COLO668 (cell line): ENCODE results near the gene SLC22A12.

Experiments used
- DNase-seq: peaks from one replicate; lab custom pipeline; 2025; ENCODE audit not compliant: unreplicated experiment; lab: John Stamatoyannopoulos, UW

SLC22A12 gene

DNA sequence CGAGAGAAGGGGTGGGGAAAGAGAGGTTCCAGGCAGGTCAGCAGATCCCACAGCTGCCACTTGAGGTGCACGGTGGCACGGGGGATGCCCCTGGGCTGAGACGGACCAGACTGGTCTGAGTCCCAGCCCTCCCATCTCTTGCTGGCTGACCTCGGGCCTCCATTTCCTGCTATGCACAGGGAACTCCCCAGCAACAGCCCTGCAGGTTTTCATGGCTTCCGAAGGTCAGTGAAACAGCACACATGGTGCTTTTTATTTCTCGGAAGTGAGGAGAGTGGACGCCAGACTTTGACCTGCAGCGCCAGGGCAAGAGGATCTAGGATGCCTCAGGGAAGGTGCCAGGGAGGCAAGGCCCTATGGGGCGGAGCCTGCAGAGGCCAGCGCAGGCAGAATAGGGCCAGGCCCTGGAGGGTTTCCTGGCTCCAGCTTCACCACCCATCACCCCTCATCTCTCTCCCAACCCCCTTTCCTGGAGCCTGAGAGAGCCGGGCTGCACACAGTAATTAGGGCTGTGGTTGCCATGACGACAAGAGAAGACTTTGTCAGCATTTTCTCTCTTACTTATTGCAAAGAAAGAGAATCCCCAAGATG lies 29.5 kb downstream of the SLC22A12 start:
- DNase-seq, result no peak

DNA sequence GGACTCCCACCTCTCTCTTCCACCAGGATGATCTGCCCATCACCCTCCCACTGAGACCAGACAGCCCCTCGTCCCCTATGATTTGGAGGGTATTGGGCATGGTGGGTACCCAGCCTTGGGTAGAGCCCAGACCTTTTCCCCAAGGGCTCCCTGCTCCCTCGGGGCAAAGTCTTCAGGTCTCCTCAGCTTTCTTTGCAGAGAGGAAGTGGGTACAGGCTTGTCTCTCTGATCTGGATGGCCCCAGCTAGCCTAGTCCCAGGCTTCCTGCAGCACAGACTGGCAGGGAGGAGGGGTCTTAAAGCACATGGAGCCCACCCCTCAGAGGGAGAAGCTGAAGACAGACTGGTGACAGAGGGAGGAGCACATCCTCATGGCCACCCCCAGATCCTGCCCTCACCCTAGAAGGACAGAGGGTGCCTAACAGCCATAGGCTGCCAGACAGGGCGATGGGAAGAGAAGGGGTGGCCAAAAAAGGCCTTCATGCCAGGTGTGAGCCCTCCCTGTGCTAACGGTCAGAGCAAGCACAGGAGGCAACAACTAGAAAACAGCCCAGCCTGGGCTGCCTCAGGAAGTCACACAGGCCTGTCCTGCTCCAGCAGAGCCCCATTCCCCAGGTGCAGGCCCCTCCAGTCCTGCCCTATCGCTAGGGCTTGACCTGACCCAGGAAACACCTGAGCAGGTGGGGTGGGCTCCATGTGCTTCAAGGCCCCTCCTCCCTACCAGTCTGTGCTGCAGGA lies 30.4 kb downstream of the SLC22A12 start:
- DNase-seq, result no peak

DNA sequence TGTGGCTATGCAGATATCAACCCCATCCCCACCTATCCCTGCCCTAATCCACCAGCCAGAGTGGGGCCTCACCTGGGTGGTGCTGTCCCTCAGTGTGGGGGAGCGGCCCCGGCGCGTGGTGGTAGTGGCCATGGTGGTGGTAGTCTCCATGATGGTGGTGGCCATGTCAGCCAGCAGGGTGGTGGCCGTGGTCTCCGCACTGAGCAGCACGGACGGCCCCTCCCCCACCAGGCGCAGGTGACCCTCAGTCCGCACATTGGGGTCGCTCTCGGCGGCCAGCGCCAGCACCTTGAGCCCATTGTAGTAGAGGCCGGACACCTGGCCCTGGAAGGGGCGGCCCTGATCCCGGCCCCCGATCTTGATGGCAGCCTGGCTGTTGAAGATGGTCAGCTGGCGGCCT lies 31.7 kb downstream of the SLC22A12 start:
- DNase-seq, result no peak

DNA sequence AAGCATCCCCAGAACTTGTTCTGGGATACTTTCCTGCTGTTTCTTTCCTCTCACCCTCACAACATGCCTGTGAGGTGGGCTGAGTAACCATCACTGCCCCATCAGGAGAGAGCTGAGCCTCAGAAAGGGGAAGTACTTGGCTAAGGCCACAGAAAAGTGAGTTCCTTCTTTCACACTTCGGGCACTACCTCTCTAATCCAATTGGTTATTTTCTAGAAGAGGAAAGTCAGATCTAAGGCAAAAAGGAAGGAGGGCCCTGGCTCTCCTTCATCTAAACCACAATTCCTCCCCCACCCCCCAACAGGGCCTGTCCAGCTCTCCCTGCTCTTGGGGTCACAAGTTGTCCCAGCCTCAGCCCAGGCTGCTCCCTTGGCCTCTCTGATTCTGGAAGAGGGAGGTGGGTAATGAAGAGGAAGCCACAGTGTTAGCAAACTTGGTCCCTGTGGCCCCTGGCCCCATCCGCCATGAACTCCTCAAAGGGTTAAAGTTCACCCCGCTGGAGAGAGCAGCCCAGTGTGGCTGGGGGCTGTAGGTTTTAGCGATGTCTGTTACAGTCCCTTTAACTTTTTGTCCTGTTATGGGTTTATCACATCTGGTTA lies 34.0 kb downstream of the SLC22A12 start:
- DNase-seq, result no peak

DNA sequence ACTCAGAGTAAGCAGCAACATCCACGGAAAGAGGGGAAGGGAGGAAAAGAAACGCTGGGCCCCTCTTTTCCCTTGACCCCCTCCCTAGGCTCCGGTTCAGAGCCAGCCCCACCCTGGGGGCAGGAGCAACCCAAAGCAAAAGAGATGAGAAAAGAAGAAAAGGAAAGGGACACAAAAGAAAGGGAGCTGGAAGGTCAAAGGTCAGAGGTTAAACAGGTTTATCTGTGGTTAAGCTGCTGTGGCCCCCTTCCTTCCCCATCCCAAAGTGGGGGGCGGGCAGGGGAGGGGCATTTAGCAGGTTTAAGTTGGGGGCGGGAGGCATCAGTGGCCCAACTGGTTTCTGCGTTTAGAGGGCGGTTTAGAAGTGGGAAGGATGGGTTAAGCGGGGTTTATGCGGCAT lies 35.6 kb downstream of the SLC22A12 start:
- DNase-seq, result no peak

DNA sequence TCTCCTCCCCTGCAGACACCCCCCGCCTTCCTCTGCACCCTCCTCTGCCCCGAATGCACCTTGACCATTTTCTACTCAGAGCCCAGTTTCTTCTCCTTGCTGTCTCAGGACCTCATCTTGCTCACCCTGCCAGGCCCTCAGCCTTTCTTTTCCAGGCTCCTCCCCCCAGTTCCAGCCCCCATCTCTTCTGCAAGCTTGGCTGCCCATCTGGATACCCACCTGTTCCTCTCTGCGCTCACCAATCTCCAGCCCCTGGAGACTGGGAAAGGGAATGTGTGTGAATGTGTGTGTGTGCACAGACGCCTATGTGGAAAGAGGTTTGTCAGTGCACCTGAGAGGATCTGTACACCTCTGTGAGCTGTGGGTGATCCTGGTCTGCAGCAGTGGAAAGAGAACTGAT lies 36.4 kb downstream of the SLC22A12 start:
- DNase-seq, result no peak

DNA sequence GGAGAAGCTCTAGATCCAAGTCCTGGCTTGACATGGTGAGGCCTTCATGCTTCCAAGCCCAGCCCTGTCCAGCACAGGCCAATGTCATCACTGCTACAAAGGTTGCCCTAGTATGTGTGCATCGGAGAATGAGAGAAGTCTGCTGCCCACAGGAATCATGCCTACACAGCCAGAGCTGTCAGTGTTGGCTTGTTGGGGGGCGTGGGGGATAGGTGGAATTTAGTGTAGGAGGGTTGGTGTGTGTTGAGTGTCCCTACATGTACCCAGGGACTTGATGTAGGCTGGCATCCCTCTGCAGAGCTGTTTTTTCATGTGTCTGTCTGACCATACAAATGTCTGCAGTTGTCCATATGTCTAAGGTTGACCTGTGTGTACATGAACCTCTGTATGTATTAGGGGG lies 37.6 kb downstream of the SLC22A12 start:
- DNase-seq, result no peak

DNA sequence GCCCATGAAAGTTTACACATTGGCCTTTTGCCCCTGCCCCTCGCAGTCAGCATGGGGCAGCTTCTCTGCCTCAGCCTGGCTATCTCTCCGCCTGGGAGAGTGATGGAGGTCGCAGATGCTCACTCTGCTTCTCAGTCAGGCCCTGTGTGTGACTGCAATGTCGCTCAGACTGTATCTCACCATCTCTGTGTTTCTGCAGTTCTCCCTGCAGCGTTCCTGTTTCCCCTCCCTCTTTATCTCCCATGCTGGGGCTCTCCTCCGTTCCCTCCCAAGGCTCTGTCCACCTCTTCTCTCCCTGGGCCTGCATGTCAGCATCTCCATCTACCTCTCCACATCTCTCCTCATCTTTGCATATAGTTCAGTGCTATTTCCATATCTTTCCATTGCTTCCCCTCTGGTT lies 38.1 kb downstream of the SLC22A12 start:
- DNase-seq, result no peak

DNA sequence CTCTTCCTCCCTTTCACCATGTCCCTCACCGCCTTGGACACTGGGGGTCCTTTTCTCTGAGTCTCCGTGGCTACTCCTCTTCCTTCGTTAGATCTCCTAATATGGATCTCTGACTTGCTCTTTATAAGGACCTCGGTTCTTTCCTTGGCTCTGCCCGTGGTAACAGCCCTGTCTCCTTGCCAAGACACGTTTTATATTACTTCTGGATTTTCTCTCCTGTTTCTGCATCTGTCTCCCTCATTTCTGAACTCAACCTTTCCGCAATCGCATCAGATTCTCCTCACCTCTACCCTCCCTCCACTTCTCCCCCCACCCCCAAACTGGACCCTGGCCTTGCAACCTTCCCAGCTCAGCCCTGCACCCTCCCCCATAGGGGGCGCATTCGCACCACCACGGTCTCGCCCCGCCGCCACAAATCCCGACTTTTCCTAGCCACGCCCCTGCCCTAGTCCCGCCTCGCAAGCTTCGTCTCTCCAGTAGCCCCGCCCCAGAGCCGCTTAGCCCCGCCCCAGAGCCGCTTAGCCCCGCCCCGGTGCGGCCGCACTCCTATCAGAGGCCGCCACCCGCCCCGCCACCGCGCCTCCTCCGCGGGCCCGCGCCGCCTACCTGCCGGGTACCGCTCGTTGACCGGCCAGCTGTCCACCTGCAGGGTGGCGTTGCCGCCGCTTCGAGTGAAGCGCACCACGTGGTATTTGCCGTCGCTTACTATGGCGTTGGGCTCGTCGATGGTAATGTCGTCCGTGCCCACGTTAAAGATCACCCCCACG lies 39.0 kb downstream of the SLC22A12 start:
- no peak for DNase-seq

DNA sequence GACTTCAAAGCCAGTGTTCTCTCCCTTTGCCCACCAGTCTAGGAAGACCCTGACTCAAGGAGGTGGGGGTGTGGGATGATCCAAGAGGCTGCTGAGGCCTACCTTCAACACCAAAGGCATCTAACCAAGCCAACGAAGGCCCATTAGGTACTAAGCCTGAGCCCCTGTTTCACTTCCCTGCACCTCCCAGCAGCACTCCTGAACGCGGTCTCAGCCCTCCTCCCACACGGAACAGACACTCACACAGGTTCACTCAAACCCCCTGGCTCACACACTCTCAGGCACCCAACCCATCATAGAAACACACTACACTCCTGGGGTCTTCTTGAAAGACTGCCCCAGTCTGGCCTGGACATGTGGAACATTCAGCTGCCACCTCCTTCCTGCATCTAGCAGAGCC lies 40.7 kb downstream of the SLC22A12 start:
- no peak for DNase-seq

DNA sequence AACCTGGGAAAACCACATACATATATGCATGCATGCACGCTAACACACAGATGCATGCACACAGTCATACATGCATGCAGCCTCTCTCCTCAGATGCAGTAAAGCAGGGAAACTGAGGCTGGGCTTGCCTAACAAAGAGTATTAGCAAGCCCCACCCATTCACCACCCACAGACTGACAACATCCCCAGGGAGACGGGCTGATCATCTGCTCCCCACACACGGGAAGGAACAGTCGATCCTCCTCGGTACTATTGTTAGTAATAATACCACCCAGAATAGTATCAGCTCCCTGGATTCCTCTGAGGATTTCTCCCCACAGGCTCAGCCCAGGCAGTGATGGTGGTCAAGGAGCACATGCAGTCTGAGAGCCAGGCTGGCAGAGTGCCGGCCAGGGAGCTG lies 41.2 kb downstream of the SLC22A12 start:
- no peak for DNase-seq

DNA sequence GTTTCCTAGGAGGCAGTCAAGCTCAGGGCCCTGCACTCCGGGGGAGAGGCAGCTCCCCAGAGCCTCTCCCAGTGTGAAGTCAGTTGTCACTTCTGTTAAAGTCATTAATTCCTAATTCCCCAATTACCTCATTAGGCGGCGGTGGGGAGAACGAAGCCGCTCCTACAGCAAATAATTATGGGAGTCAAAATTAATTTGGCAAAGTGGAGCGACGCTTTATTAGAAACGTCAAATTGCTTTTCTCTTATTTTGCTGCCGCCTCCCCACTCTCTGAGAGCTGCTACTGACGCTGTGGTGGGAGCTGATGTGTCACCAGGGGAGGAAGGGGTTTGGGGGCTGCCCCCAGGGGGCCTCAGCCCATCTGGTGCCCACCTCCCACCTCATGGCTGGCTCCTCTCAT lies 41.6 kb downstream of the SLC22A12 start:
- no peak for DNase-seq

DNA sequence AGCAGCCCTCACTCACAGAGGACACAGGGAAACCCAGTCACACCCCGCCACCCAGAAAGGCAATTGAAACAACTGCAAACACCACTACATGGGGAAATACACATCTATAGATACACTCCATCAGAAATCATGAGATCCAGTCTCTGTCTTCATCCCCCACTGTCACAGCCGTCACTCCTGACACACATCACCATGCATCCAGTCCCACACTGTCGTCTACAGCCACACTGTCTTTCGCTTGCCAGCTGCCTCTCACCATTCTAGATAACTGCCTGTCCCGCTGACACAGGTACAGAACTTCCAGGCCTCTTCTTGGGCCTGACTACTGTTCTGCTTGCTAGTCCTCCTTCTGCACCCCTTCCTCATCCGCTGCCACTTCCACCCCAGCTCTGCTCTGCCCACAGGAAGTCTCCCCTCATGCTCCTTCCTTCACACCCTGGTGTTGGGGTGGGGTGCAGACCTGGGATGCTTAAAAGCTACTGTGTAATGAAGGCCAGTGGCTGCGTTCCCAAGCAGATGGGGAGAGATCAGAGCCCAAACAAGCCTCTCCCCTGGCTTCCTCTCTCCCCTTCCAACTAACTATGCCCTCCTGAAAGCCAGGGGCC lies 42.6 kb downstream of the SLC22A12 start:
- DNase-seq, result no peak

DNA sequence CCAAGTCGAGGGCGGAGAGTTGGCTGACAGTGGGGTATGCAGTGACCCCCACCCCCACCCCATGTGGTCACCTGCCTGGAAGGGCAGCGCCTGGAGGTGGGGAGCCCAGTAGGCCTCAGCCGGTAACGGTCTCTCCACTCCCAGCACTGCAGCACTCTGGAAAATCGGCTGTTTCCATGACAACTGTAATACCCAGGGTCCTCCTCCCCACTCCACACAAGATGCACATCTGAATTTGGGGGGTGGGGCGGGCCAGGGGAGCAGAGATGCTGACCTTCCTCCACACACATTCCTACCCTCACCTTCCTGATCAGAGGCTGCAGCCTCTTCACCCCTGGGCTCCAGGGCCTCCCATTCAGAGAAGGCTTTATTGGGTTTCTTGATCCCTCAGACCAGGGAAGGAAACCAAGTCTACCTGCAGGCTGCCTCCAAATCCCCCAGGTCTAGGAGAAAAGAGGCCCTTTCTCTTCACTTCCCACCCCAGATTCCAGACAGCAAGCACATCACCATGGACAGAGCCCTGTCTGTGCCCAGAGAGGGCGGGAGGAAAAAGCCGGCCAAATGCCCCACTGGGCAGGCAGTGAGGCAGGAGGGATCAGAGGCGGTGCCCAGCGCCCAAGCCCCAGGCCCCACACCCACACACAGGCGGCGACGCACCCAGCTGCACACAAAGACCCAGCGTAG lies 46.5 kb downstream of the SLC22A12 start:
- DNase-seq, result no peak

DNA sequence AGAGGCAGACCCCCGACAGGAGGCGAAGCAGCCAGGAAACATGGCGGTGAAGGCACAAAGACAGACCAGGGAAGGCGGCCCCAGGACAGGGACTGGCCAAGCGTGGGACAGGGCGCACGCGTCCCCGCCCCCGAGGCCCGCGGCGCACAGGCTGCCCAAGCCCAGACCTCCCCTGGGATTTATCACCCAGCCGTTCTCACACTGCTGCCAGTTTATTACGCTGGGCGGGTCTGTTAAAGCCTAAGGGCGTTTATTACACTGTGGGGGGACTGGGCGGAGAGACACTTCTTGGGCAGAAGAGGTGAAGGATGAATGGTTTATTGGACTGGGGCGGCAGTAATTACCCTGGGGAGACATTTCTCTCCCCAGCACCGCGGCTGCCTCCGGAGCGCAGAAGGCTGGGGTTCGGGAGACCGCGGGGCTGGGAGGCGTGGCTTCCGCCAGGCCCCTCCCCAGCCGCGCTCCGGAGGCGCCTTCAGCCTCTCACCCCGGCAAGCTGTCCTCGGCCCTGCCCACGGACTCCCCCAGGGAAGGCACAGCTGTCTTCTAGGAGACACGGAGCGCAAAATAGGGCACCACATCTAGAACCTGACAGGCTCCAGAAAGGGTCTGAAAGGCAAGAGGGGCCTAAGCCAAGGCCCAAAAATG lies 47.1 kb downstream of the SLC22A12 start:
- no peak for DNase-seq

DNA sequence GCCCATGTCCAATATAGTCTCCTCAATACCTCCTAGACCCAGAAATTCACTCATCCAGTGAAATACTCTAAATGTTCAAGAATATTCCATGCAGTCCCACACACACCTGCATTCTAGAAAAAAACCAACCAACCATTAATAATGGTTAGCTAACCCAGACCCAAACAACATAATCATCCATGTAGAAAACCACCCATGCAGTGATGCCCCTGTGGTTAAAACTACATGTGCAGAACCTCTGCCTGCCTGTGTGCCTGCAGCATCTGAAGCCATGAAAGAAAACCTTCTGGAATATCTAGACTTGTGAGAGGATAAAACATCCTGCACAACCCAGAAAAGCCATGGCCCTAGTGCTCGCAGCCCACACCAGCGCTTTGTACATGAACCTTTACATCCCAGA lies 47.8 kb downstream of the SLC22A12 start:
- DNase-seq, result no peak

DNA sequence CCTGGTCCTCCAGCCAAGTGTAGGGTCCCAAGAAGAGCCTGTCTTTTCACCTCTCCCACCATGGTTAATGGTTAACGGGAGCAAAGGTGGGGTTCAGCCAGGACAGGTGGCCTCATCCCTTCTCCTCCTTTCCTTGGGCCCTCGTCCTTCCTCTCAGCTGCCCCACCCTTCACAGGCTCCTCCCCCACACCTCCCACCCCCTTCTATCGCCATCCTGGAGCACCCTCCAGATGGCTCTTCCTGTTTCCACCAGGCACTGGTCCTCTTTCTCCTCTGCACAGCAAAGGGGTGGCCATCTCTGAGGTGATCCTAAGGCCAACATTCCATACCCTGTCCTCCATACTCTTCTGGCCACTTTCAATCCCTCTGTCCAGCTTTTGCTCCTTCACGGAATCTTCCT lies 48.9 kb downstream of the SLC22A12 start:
- no peak for DNase-seq

DNA sequence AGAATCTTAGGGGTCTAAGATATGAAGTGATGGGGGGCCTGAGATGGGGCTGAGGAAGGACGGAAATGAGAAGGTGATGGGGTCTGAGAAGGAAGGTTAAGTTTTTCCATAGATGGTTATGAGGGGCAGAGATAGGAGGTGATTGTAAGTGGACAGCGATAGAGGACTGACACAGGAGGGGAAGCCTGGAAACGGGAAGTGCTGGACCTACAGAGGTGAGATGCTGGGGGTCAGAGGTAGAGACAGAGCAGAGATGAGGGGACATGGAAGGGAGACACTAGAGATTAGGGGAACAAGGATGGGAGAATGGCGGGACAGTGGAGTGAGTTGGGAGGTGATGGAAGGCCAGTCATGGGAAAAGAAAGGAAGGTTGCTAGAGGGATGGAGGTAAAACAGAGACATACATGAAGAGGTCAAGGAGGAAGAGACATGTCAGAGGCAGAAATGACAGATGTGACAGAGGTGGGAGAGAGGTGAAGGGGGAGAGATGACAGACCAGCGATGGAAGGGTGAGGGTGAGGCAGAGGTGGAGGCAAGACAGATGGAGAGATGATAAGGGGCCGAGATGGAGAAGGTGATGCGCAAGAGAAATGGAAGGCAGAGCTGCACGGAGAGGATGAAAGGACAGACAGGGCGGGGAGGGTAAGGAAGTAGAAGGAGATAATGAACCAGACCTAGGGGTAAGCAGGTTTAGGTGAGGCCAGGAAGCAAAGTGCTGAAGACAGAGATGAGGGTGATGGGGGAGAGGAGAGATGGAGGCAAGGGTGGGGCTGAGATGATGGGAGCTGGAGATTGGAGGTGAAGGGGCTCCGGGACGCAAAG lies 50.8 kb downstream of the SLC22A12 start:
- DNase-seq, result no peak

DNA sequence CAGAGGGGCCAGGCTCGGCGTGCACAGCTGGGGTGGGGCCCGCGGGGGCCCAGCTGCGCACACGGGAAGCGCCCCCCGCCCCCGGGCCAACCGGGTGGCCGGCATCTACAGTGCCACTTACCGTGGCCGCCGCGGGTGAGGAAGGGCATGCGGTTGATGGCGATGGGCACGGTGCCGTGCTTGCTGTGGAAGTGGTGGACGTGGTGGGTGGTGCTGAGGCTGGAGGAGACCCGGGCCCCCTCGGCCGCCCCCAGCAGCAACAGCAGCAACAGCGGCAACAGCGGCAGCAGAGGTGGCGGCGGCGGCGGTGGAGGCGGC lies 51.4 kb downstream of the SLC22A12 start:
- no peak for DNase-seq

DNA sequence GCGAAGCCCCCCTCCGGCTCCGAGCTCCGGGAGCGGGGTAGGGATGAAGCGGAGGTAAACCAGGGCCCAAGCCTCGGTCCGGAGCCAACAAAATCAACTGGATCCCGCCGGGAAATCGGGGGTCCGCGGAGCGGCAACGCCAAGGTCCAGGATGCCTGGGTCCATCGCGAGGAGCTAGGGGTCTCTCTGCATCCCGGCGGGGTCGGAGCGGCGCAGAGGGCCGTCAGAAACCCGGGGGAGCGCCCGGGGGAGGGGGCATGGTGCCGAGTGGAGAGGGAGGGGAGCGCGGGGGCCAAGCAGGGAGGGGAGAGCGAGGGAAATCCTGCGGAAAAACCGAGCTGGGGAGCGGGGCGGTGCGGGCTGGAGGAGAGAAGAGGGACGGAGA lies 51.8 kb downstream of the SLC22A12 start:
- no peak for DNase-seq
